ENCODE results near the gene OPN1MW3.

Gene OPN1MW3

DNA sequence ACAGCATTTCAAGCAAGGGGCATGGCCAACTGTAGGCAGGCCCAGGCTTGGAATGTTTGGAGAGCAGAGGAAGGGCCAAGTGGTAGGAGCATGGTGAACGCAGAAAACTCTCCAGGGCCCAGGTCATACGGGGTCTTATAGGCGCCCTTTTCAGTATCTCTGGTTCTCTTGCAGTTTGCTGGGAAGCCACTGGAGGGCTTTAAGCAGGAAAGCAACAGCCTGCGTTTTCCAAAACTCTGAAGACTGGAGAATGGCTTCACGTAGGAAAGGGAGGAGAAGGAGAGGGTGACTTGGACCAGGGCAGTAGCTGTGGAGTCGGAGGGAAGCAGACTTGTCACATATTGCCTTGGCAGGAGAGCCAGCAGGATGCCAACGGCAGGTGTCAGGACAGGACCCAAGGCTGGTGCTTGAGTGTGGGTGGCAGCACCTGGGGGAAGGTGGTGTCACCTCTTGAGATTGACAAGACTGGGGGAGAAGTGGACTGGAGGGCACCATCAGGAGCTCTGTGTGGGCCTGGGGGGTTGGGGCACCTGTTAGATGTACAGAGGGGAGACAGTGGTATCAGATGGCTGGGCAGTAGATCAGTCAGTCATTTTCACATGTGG, 60.1 kb downstream of the OPN1MW3 start:
- Histone ChIP-seq H3K36me3 (ENCODE audit: insufficient read depth, low read depth, low read length) (no peaks in the 10 kb centered on the region), H3K27me3 (ENCODE audit: insufficient read depth, low read length) (no peaks in the 10 kb centered on the region), H3K4me1 (ENCODE audit: insufficient read depth, low read length) (no peaks in the 10 kb centered on the region), H3K4me3 (ENCODE audit: low read length) (no peak overlapping the region), H3K9me3 (ENCODE audit: insufficient read depth, low read depth, low read length) (no peaks in the 10 kb centered on the region), H3K27ac (ENCODE audit: low read length) (no peak overlapping the region), H3K9ac (ENCODE audit: low read depth, low read length) (no peak overlapping the region)

GRCh38 chrX:154320406-154320805, 63.0 kb downstream of the OPN1MW3 start:
- Histone ChIP-seq H3K9ac (ENCODE audit: low read depth, low read length) (no peak overlapping the region), H3K4me3 (ENCODE audit: low read length) (no peak overlapping the region), H3K27me3 (ENCODE audit: insufficient read depth, low read length) (no peaks in the 10 kb centered on the region)

More at GRCh38 chrX:154320406-154320805, 63.0 kb downstream of the OPN1MW3 start:
- Histone ChIP-seq H3K9me3 (ENCODE audit: insufficient read depth, low read depth, low read length) (no peaks in the 10 kb centered on the region), H3K4me1 (ENCODE audit: insufficient read depth, low read length) (no peaks in the 10 kb centered on the region), H3K27ac (ENCODE audit: low read length) (no peak overlapping the region), H3K36me3 (ENCODE audit: insufficient read depth, low read depth, low read length) (no peaks in the 10 kb centered on the region)

Data from iPS-20b (cell line).